GM12865 (cell line): ENCODE results near the gene TAF10.

Source experiments
- DNase-seq: peaks from one replicate; pipeline ENCODE4 v3.0.0; 2010; ENCODE audit warnings: low read depth
- H3K4me3 ChIP-seq: 2 replicates; pipeline ENCODE4 v1.5.1; 2011; ENCODE audit warnings: mild to moderate bottlenecking, low read depth, low read length, control low read depth
- TF ChIP-seq, protein P1 (sequence below): IDR thresholded peaks from 2 replicates; pipeline ENCODE4 v1.5.1; 2011; ENCODE audit warnings: low read length, control low read depth, low read depth, inconsistent platforms; ENCODE audit not compliant: insufficient read depth; ENCODE audit errors: missing control alignments

Gene TAF10

DNA sequence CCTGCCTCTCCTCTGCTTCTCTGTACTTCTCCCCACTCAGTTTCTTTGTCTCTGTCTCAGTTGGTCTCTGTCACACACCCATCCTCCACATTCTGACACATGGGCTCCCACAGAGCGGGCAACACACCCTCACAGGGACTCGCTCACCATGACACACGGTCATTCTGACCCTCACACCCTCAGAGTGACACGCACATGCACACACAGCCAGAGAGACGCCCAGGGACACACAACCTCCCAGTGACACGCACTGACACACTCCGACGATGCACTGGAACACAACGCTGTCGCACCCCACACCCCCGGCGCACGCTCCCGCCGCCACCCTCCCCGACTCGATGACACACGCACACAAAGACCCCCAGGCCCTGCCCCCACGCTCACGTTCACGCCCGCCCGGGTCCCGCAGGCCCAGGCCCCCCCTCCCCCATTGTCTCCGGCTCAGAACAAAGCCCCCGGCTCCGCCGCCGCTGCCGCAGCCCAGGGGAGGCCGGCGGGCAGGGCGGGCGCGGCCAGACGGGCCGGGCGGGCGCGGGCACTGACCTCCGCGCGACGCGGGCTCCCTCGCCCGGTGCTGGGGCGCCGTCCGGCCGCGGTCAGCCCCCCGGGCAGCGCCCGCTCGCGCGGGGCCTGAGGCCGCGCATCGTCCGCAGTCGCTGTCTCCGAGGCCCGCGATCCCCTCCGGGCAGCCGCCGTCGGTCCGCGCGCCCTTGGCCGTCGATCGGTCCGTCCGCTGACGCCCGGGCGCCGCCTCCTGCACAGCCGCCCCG lies 43.2 kb upstream of the TAF10 start:
- H3K4me3 ChIP-seq = no peak overlapping the region
- no peak for DNase-seq
- TF ChIP-seq, protein P1, sequence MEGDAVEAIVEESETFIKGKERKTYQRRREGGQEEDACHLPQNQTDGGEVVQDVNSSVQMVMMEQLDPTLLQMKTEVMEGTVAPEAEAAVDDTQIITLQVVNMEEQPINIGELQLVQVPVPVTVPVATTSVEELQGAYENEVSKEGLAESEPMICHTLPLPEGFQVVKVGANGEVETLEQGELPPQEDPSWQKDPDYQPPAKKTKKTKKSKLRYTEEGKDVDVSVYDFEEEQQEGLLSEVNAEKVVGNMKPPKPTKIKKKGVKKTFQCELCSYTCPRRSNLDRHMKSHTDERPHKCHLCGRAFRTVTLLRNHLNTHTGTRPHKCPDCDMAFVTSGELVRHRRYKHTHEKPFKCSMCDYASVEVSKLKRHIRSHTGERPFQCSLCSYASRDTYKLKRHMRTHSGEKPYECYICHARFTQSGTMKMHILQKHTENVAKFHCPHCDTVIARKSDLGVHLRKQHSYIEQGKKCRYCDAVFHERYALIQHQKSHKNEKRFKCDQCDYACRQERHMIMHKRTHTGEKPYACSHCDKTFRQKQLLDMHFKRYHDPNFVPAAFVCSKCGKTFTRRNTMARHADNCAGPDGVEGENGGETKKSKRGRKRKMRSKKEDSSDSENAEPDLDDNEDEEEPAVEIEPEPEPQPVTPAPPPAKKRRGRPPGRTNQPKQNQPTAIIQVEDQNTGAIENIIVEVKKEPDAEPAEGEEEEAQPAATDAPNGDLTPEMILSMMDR = no peak

DNA sequence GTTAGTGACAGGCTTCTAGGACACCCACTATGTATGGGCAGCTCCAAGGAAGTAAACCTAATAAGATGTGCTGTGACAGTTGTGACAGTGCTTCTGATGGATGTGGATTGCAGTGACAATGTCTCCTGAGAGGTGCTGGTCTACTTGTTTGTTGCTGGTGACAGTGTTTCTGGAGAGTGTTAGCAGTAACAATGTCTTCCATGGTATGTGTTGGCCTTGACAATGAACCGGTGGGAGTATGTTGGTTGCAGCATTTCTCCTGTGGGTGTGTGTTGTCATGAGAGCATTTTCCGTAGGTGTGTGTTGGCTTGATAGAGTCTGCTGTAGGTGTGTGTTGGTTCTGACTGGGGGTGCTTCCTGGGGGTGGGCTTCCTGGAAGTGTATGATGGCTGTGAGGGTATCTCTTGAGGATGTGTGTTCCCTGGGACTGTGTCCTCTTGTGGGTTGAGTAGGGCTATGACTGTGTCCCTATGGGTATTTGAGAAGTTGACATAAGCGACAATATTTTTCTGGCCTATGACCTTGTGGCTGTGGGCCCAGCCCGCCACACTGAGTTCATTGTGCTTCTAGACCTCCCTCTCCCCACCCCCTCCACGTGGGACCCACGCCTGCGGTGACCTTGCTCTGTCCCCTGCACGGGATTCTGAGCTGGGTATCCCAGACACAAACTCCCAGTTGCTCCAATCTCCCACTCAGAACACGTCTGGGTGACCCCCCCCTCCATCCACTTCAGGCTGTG lies 42.4 kb upstream of the TAF10 start:
- TF ChIP-seq, protein P1 = no peak
- no peak for DNase-seq

DNA sequence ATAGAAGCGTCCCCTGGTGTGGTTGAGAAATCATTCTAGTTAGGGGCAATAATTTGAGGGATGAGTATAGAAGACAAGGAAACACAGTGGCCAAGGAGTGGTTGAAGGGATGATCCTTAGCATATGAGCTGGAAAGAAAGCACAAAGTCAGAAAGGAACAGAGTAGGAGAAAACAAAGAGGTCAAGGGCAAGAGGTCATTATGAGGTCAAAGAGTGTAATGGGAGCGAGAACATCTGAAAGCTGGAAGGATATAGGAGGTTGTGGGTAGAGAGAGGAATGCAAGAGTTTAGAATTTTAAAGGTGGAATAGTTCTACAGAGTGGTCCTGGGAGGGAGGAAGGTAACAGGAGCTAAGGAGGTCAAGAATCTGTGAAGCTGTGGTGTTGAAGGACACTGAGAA lies 41.6 kb upstream of the TAF10 start:
- H3K4me3 ChIP-seq = no peak overlapping the region
- DNase-seq = no peak
- TF ChIP-seq, protein P1 = no peak

More for the DNA sequence above, 42.4 kb upstream of the TAF10 start:
- H3K4me3 ChIP-seq = no peak overlapping the region

DNA sequence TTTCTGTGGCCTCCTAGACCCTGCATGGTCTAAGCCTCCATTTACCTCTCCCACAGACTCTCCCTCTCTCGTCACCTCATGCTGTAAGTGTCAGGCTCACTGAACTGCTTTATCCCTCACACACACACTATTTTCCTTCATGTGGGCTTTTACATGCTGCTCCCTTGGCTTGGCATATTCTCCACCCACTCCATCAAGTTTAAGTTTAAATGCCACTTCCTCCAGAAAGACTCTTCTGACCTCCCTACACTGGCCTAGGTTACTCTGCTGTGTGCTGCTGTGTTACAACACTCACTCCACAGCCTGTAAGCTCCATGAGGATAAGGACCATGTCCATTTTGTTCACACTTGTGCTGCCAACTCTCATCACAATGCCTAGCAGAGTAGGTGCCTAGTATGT lies 41.1 kb upstream of the TAF10 start:
- TF ChIP-seq, protein P1 = no peak
- no peak overlapping the region for H3K4me3 ChIP-seq
- no peak for DNase-seq

DNA sequence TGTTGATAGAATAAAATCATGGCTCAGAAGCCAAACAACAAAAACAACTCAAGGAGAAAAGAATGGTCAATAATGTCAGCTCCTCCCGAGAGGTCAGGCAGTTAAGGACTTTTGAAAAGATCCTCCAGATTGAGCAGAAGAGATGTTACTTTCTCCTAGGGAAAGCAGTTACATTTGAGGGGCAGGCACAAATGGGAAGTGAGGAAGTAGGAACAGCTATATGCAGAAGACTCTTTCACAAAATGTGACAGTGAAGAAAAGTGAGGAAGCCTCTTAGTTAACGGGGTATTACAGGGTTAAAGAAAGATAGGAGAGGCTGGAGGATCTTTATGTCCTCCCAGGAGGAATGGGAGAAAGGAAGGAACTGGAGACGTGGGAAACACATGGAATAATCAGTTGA lies 40.2 kb upstream of the TAF10 start:
- H3K4me3 ChIP-seq = no peak overlapping the region
- TF ChIP-seq, protein P1 = no peak
- no peak for DNase-seq

DNA sequence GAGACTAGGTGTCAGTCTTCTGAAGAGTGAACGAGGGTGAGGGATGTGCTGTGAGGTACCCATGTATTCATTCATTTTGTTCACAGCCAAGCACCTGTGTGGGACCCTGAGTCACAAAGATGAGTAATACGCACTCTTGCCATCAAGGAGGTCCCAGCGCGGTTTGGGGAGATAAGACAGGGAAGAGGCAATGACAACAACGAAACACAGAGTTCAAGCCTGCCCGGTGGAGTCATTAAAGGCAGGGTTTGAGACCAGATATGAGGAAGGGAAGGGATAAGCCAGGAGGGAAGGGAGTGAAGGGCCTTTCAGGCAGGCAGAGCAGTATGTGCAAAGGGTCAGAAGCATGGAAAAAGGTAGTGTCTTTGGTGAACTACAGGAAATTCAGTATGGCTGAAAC lies 39.0 kb upstream of the TAF10 start:
- TF ChIP-seq, protein P1 = no peak
- DNase-seq = no peak
- H3K4me3 ChIP-seq = no peak overlapping the region
